Cerebellar cortex (tissue), 1 donor: ENCODE data around the gene IL5.
"Not testable (repeated sequence)": the region's sequence is repeated elsewhere in the genome, so short reads cannot be mapped to it uniquely, and the experiment has no call there.

Source experiments
- DNase-seq: peaks from one replicate; pipeline ENCODE4 v3.0.0-alpha.2; 2015; ENCODE audit warnings: low spot score

IL5 gene

DNA sequence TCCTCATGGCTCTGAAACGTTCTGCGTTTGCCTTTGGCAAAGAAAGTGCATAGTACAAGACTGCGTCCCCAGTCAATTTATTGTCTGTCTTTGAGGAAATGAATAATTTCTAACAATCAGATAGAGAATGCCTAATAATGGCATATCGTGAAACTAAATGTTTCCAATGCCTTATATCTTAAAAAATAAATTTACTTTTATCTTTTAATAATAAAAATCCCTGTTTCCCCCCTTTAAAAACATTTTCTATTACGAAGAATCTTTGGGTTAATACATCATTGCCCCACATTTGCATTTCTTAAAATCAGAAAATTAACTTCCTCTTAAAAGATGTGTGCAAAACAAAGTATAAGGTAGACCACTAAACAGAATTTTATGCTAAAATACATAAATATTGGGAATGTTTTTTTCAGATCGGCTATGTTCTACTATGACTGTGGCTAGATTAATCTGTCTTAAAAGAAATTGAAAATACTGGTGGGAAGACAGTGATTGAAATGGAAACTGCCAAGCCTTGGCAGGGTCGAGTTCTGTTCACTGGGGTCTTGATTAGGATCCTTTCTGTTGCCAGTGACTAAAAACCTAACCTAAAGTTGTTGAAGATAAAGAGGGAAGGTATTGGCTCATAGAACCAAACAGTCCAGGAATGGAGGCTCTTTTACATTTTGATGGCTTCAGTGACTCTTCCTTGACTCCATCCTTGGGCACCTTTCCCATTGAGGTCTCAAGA, at the start of gene IL5:
Gene IL5, minus strand, starts transcription at position 51 of the 730 bp plus-strand sequence. Its CDS starts 44 bp downstream, at position 7.
- DNase-seq = no peak

DNA sequence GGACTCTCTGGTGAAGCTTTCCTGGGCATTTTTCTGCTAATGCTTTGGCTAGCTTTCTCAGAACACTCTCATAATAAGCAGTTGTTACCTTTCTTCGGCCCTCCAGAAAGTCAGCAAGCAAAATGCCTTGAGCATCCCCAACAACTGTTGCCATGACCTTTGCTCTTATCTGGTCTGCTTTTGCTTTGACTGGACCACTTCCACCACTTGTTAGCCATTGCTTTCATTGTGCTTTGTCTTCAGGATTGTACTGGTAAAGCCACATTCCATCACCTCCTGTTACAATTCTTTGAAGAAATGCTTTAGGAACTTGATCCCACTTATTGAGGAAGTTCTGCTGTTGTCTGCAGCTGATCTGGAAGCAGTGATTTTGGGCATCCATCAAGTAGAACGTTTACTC, 49.2 kb upstream of the IL5 start:
- DNase-seq = no peak

DNA sequence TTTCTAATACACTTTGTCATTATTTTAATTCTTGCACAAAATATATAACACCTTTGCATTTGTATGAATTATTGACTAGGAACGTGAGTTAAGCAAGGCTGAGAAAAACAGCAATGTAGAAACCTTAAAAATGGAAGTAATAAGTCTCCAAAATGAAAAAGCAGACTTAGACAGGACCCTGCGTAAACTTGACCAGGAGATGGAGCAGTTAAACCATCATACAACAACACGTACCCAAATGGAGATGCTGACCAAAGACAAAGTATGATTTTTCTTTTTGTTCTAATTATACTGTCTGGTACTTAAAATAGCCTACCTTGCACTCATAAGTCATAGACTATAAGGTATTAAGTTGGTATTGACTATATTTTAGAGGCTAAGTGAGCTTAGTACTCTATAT, 47.8 kb upstream of the IL5 start:
- peak; percentile 20 for DNase-seq

DNA sequence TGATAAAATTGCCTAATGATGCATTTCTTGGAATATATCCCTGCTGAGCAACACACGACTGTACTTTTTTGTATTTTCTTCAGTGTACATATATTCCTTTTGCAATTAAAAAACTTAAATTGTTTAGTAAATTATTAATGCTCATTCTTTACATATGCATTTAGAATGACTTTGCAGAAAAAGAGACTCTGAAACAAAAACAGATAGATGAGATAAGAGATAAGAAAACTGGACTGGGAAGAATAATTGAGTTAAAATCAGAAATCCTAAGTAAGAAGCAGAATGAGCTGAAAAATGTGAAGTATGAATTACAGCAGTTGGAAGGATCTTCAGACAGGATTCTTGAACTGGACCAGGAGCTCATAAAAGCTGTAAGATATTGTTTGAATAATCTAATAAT, 46.1 kb upstream of the IL5 start:
- DNase-seq = no peak

- DNase-seq = no peak
Observed at GRCh38 chr5:132586063-132586462, 42.7 kb upstream of the IL5 start.

DNA sequence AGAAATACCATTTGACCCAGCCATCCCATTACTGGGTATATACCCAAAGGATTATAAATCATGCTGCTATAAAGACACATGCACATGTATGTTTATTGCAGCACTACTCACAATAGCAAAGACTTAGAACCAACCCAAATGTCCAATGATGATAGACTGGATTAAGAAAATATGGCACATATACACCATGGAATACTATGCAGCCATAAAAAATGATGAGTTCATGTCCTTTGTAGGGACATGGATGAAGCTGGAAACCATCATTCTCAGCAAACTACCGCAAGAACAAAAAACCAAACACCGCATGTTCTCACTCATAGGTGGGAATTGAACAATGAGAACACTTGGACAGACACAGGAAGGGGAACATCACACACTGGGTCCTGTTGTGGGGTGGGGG, 41.2 kb upstream of the IL5 start:
- not testable (repeated sequence) for DNase-seq

DNA sequence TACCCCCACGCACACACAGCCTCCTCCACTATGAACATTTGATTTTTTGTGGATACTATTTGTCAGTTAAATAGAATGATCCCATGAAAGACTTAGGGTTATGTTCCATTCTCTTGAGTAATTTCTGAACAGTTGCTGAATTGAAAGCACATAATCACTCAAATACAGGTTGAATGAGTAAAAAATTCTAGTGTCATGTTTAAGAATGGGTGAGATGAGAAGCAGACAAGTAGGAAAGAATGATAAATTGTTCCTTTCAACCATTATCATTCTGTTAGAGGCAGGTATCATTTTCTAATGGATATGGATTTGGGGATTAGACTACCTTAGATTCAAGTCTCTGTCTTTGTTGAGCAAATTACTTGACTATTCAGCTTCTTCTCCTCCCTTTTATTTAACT, 32.8 kb upstream of the IL5 start:
- no peak for DNase-seq

- DNase-seq = no peak
Observed at GRCh38 chr5:132566657-132567056, 23.3 kb upstream of the IL5 start.

DNA sequence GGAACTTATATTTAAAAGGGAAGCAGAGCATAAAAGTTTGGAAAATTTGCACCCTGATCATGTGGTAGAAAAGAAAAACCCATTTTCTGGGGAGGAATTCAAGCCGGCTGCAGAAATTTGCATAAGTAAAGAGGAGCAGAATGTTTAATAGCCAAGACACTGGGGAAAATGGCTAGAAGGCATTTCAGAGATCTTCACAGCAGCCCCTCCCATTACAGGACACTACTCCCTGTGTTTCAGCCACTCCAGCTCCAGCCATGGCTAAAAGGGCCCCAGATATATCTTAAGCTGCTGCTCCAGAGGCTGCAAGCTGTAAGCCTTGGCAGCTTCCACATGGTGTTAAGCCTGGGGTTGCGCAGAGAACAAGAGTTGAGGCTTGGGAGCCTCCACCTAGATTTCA, 21.2 kb upstream of the IL5 start:
- not testable (repeated sequence) for DNase-seq

GRCh38 chr5:132561601-132562000, 18.3 kb upstream of the IL5 start:
- DNase-seq = no peak

DNA sequence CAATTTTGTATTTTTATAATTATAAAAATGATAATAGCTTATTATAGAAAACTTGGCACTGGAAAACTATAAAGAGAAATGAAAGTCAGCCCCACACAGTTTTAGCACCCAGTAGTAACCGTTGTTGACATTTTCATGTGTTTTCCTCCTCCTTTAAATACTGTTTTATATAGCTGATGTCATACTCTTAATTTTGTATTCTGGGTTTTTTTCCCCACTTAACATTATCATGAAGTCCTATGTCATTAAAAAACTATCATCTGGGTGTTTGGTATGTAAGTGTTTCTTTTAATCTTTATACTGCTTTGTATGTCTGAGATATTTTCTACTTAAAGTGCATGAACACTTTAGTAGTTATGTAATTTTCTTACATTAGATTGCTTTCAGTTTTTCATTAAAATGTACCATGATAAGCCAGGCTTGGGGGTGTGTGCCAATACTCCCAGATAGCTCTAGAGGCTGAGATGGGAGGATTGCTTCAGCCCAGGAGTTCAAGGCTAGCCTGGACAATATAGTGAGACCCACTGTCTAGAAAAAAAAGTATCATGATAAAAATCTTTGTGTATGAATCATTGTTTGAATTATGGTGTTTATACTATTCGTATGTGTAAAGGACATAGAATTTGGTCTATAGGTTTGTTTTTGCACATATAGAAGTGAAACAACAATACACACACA, 16.2 kb upstream of the IL5 start:
- no peak for DNase-seq

DNA sequence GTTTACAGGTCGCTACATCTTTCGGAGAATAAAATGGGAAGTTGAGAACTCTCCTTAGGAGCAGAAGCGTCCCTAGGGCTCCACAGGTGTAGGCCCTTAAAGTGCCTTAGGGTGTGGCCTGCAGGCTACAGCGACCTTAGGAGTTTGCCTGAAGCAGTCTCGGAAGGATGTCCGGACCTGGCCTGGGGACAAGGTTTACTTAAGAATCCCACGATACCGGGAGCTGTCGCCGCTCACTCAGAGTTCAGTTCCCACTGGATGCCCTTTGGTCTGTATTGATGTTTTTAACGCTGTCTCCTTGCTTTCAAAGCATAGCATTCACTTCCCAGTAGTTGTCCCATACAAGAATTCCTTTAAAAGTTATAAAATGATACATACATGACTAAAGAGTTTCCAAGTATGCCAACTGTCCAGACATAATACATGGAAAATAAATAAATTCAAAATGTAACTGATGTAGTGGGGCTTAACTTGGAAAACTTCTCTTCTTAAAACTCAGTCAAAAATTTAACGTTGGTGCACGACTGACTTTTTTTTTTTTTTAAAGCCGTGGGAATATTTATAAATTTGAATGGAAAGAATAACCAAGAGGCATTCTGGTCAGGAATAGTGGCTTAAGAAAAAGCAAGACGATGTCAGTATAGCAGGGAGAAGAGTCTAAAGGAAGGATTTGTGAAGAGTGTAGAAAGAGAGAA, 14.3 kb upstream of the IL5 start:
- DNase-seq = peak; percentile 47

GRCh38 chr5:132556763-132557477, 13.6 kb upstream of the IL5 start, which contains the start of gene RAD50:
Gene RAD50 (plus strand): TSS chr5:132556977. CDS start chr5:132557325, 348 bp downstream.
- peak; percentile 84 for DNase-seq

- no peak for DNase-seq
Observed at GRCh38 chr5:132556153-132556762, 12.9 kb upstream of the IL5 start.

DNA sequence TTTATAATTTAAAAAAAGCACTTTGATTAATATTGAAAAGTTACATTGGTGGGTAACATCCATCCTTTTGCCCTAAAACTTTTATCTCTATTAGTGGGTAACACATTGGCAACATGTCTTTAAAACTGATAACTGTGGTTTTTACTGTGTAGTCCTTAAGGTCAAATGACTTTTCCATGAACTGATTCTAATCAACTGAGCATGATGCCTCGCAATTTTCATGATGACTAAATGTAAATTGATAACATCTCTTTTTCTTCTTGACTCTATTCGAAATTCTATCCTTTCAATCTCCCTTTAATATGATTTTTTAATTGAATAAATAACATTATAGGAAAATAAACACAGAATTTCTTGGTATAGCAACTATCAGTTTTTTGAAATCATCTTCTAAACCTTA, 6.3 kb upstream of the IL5 start:
- DNase-seq = no peak

DNA sequence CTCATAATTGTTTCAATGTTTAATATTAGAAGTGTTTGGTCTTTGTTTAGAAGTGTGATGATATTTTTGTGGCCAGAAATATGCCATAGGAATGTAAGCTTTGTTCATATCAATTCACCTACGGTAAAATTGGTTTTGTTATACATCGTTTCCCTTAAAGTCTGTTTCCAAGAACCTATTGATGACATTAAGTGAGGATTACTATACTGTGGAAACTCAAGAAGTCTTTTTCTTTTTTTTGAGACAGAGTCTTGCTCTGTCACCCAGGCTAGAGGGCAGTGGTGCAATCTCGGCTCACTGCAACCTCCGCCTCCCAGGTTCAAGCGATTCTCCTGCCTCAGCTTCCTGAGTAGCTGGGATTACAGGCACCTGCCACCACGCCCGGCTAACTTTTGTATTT, 5.5 kb upstream of the IL5 start:
- DNase-seq = not testable (repeated sequence)

- no peak for DNase-seq
Observed at GRCh38 chr5:132547269-132547668, 3.9 kb upstream of the IL5 start.

DNA sequence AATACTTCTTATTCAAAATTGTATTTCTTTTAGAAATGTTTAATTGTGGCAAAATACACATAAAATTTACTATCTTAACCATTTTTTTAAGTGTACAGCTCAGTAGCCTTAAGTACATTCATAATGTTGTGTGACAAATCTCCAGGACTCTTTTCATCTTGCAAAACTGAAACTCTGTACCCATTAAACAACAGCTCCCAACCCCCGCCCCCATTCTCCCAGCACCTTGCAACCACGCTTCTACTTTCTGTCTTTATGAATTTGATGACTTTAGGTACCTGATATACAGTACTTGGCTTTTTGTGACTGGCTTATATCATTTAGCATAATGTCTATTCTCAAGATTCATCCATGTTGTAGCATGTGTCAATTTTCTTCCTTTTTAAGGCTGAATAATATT, 2.8 kb upstream of the IL5 start:
- DNase-seq = no peak

GRCh38 chr5:132540764-132541163, 2.6 kb downstream of the IL5 start:
- DNase-seq = no peak

DNA sequence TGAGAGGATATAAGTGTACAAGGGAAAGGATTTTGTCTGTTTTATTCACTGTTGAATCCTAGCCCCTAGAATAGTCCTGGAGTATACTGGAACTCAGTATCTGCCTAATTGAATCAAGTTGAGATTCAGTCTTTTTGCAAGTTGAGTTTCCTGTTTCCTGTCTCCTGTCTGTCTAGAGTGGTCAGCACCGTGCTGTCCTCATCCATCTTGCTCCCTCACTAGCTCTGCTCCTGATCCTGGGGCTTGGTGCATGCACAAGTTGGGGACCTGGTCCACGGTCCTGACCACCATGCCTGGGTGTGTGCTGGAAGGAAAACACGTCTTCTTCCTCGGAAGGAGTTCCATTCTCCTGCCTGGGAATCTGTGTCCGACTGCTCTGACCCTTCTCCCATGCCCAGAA, 3.2 kb downstream of the IL5 start:
- no peak for DNase-seq

DNA sequence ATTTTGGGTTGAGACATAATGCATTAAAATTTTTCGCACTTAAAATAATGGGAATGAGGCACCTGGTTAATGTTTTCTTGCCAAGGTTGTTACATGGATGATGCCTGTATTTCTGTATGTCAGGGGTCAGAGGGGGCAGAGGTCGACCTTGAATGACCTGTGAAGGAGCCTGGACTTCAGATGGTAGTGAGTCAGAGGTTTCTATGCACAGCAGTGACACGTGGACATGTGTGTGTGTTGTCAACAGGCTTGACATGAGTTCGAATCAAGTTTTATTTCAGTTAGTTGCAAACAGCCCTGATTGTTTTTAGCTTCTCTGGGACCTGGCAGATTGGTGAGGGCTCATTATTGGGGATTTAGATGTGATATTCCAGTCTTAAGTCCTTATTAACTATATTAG, 3.6 kb downstream of the IL5 start:
- DNase-seq = no peak

DNA sequence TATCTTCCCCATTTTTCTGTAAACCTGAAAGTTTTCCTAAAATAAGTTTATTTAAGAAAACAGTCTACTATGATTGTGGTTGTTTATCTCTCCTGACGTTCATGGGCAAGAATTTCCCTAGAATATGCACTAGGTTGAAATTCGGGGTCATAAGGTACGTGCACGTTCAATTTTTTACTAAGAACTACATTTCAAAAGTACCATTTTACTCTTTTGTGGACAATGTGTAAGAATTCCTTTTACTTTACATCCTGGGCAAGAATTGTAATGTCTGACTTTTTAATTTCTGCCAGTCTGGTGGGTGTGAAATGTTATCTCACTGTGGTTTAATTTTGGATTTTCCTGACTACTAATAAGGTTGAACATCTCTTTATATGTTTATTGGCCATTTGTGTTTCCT, 12.4 kb downstream of the IL5 start:
- DNase-seq = no peak
